HepG2 (cell line): ENCODE measurements around the gene TADA3. TPM values are rescaled to one million over a fixed set of nuclear protein-coding genes. Genes with fewer than 3 reads are reported as not detected.

Source experiments
- ATAC-seq: fragments of 200-7000 bp; cut with Tn5 transposase; 3 replicates; pipeline ENCODE4 v1.9.1; 2020; ENCODE audit warnings: mild to moderate bottlenecking, moderate library complexity
- BruUV-seq: library from RNA; stranded (reverse); fragments of 400-500 nt; replicated peaks from 2 replicates; lab custom pipeline; 2021; lab: Mats Ljungman, UMichigan
- CTCF ChIA-PET: fragments of 300-600 bp; formaldehyde crosslinking; extraction: SDS; loops from one replicate; lab custom pipeline; 2021; ENCODE audit warnings: low total read pairs, inconsistent platforms, low intra/inter-chr PET ratio; lab: Yijun Ruan, JAX
- POLR2A ChIA-PET: fragments of 350-600 bp; sonication (Branson Sonifier 250); formaldehyde crosslinking; loops from one replicate; lab custom pipeline; 2020; ENCODE audit warnings: antibody characterized with exemption, inconsistent platforms; lab: Yijun Ruan, JAX
- DNase-seq: peaks from one replicate; pipeline ENCODE4 v3.0.0-alpha.2; 2015; ENCODE audit warnings: low spot score
- FAIRE-seq: peaks from 3 replicates; lab custom pipeline; 2011; peaks lifted over from hg19 to GRCh38; lab: Jason Lieb, UNC
- H2AFZ ChIP-seq: one replicate; pipeline ENCODE4 v1.6.1; 2011; ENCODE audit warnings: low read length, inconsistent platforms
- H3K27ac ChIP-seq: fragments of 300-600 bp; 3 replicates; pipeline ENCODE4 v1.8.0; 2011; ENCODE audit warnings: mixed run types, mild to moderate bottlenecking, mixed read lengths, low read length, inconsistent platforms; ENCODE audit not compliant: insufficient read depth; ENCODE audit errors: extremely low read length
- H3K27me3 ChIP-seq, 2 experiments: fragments of 200-600 bp in 1 of 2; 2 replicates in 1 of 2; 3 replicates in 1 of 2; pipeline versions ENCODE4 v1.6.0 to v1.8.0; 2011; ENCODE audit warnings: low read length in 2 of 2, mild to moderate bottlenecking in 2 of 2, moderate library complexity in 2 of 2, inconsistent platforms in 1 of 2; ENCODE audit not compliant: insufficient read depth in 2 of 2, control insufficient read depth in 1 of 2
- H3K36me3 ChIP-seq, 2 experiments: fragments of 200-600 bp in 1 of 2; replicated peaks in 1 of 2; 2 replicates in 1 of 2; 3 replicates in 1 of 2; pipeline versions ENCODE4 v1.5.1 to v1.8.0; 2011; ENCODE audit warnings: low read length in 2 of 2, inconsistent platforms in 1 of 2; ENCODE audit not compliant: insufficient read depth in 2 of 2, control insufficient read depth in 1 of 2
- H3K4me1 ChIP-seq: 2 replicates; pipeline ENCODE4 v1.5.1; 2012; ENCODE audit warnings: low read length, inconsistent platforms; ENCODE audit not compliant: insufficient read depth
- H3K4me2 ChIP-seq: 2 replicates; pipeline ENCODE4 v1.6.0; 2011; ENCODE audit warnings: low read depth, low read length, inconsistent platforms
- H3K4me3 ChIP-seq, 3 experiments: fragments of 200-600 bp in 1 of 3; sonication (generic), shearing (Covaris generic) in 1 of 3; replicated peaks in 1 of 3; 2 replicates each; pipeline ENCODE4 v1.5.1; 2011 to 2016; ENCODE audit warnings: low read length in 3 of 3, inconsistent platforms in 2 of 3, low read depth in 2 of 3, mild to moderate bottlenecking in 2 of 3, control low read depth in 1 of 3, mixed read lengths in 1 of 3; ENCODE audit not compliant: insufficient read depth in 1 of 3
- H3K79me2 ChIP-seq: one replicate; pipeline ENCODE4 v1.6.1; 2011; ENCODE audit warnings: low read length, inconsistent platforms; ENCODE audit not compliant: insufficient read depth
- H3K9ac ChIP-seq: 2 replicates; pipeline ENCODE4 v1.6.0; 2011; ENCODE audit warnings: mild to moderate bottlenecking, low read depth, low read length, inconsistent platforms; ENCODE audit not compliant: insufficient read depth
- H3K9me3 ChIP-seq: 2 replicates; pipeline ENCODE4 v1.5.1; 2012; ENCODE audit warnings: mild to moderate bottlenecking, low read length
- H4K20me1 ChIP-seq: 2 replicates; pipeline ENCODE4 v1.6.0; 2011; ENCODE audit warnings: inconsistent platforms, mild to moderate bottlenecking, low read length, moderate library complexity; ENCODE audit not compliant: insufficient read depth
- CCDC6 ChIP-seq: sonication (generic); formaldehyde crosslinking; IDR thresholded peaks from 2 replicates; pipeline ENCODE4 v1.8.1; 2022; ENCODE audit warnings: mild to moderate bottlenecking, missing genetic modification reagents, moderate library complexity
- MEF2D ChIP-seq: sonication (generic); formaldehyde crosslinking; IDR thresholded peaks from 2 replicates; pipeline ENCODE4 v1.5.1; 2020; ENCODE audit warnings: mild to moderate bottlenecking, missing genetic modification reagents
- NKX3-1 ChIP-seq: sonication (generic); formaldehyde crosslinking; IDR thresholded peaks from 2 replicates; pipeline ENCODE4 v1.5.0; 2020; ENCODE audit warnings: missing genetic modification reagents
- REST ChIP-seq, 2 experiments: IDR thresholded peaks; 2 replicates each; pipeline ENCODE4 v1.6.1; 2011 to 2012; ENCODE audit warnings: low read length in 2 of 2, borderline replicate concordance in 1 of 2, low read depth in 1 of 2, mild to moderate bottlenecking in 1 of 2, moderate library complexity in 1 of 2
- SALL1 ChIP-seq: sonication (generic); formaldehyde crosslinking; IDR thresholded peaks from 2 replicates; pipeline ENCODE4 v1.8.0; 2022; ENCODE audit warnings: mild to moderate bottlenecking, missing genetic modification reagents
- SNAPC5 ChIP-seq: sonication (generic); formaldehyde crosslinking; IDR thresholded peaks from 2 replicates; pipeline ENCODE4 v1.8.1; 2023; ENCODE audit warnings: mild to moderate bottlenecking, missing genetic modification reagents, borderline replicate concordance
- SP5 ChIP-seq: IDR thresholded peaks from 2 replicates; pipeline ENCODE4 v1.6.1; 2016; ENCODE audit warnings: low read depth, borderline replicate concordance
- TAF1 ChIP-seq: sonication (generic); formaldehyde crosslinking; IDR thresholded peaks from 2 replicates; pipeline ENCODE4 v1.4.0; 2020; ENCODE audit warnings: missing genetic modification reagents
- ZBTB37 ChIP-seq: sonication (generic); formaldehyde crosslinking; IDR thresholded peaks from 2 replicates; pipeline ENCODE4 v1.4.0; 2020; ENCODE audit warnings: mild to moderate bottlenecking, missing genetic modification reagents
- ZBTB7A ChIP-seq: sonication (generic); formaldehyde crosslinking; IDR thresholded peaks from 2 replicates; pipeline ENCODE4 v1.8.0; 2022; ENCODE audit warnings: mild to moderate bottlenecking, missing genetic modification reagents
- ZNF160 ChIP-seq: sonication (generic); formaldehyde crosslinking; IDR thresholded peaks from 2 replicates; pipeline ENCODE4 v1.8.0; 2022; ENCODE audit warnings: mild to moderate bottlenecking, inconsistent platforms, missing genetic modification reagents
- ZNF383 ChIP-seq: sonication (generic); formaldehyde crosslinking; IDR thresholded peaks from 2 replicates; pipeline ENCODE4 v1.4.0; 2020; ENCODE audit warnings: missing genetic modification reagents, mild to moderate bottlenecking, borderline replicate concordance
- ZNF770 ChIP-seq: sonication (generic); formaldehyde crosslinking; IDR thresholded peaks from 2 replicates; pipeline ENCODE4 v1.5.0; 2020; ENCODE audit warnings: mild to moderate bottlenecking, missing genetic modification reagents
- ZZZ3 ChIP-seq: sonication (generic); formaldehyde crosslinking; IDR thresholded peaks from 2 replicates; pipeline ENCODE4 v1.4.0; 2020; ENCODE audit warnings: missing genetic modification reagents, mild to moderate bottlenecking, borderline replicate concordance
- WGBS: methylation state at CpG from one replicate; pipeline ENCODE4 v1.1.6; 2017; ENCODE audit warnings: low lambda C conversion rate; 5-methylcytosine and 5-hydroxymethylcytosine counted together
- in situ Hi-C: cut with HindIII; loops from 2 replicates; pipeline ENCODE4 v1.10.0; 2017; ENCODE audit warnings: low pct_unique_long_range_greater_than_20kb; ENCODE audit not compliant: extremely low pct_ligation_motif_present
- intact Hi-C: fragments of 100-400 bp; cut with micrococcal nuclease; formaldehyde crosslinking; loops from one replicate; pipeline ENCODE4 v1.10.0; 2022; ENCODE audit not compliant: unreplicated experiment
- polyA plus RNA-seq, 8 experiments: library from polyadenylated mRNA; depleted of rRNA in 3 of 8; stranded (reverse) in 7 of 8; unstranded in 1 of 8; fragments of >200 nt; fragmentation: Illumina TruSeq in 4 of 8; extraction: Trizol in 4 of 8; gene quantifications; 2 replicates each; pipeline versions ENCODE4 v1.2.1 to v1.2.3, GENCODE V29; 2011 to 2016; ENCODE audit warnings: low read depth in 4 of 8, missing spikeins in 1 of 8, mixed read lengths in 1 of 8; ENCODE audit not compliant: insufficient read depth in 1 of 8
- total RNA-seq, 5 experiments: library from RNA; depleted of rRNA; stranded (reverse); fragments of >200 nt; fragmentation: Illumina TruSeq; extraction: Trizol; gene quantifications; 2 replicates each; pipeline ENCODE4 v1.2.3, GENCODE V29; 2016; ENCODE audit warnings: low read depth in 1 of 5
- TF ChIP-seq, protein P1 (sequence below): IDR thresholded peaks from 2 replicates; pipeline ENCODE4 v1.6.1; 2016

TADA3 gene
- total and polyA plus RNA-seq, 2 of the 13 experiments (the other 11 are each of a cell fraction or from before 2014, with no cell fraction given), result 32.1 to 37.1 TPM

DNA sequence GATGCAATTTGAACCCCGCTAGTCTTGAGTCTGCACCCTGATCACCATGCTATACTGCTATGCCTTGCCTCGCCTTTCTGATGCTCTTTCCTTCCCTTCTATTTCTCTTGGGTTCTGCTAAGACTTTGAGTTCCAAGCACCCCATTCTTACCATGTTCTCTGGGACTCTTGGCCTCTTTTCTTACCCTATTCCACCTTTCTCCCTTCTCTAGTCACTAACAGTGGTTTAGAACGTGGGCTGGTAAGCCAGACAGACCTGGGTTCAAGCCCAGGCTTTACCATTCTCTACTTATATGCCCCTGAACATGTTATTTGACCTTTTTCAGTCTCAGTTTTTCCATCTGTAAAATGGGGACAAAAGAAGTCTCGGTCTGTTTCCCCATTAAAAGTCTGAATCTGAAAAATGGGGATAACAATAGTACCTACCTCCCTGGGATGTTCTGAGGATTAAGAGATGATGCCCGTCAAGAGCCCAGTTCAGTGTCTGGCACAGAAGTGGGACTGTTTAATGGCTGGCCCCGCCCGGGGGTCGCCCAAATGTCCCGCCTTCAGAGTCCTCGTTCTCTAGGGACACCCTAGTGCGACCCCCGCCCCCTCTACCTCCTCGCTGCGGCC is 376 bp downstream of the TADA3 start:
- peak overlapping the region; percentile 95 for H3K9ac ChIP-seq
- CTCF ChIA-PET, result no interaction called here
- FAIRE-seq, result no peak
- TF ChIP-seq ZNF770 (CRISPR knock-in tag) (no peak), ZBTB37 (0 out of 2 replicates have a peak, but pooled peaks have one; percentile 30), TAF1 (CRISPR knock-in tag) (0 out of 2 replicates have a peak, but pooled peaks have one; percentile 5), NKX3-1 (CRISPR knock-in tag) (0 out of 2 replicates have a peak, but pooled peaks have one; percentile 21), SP5 (CRISPR knock-in tag) (no peak), ZBTB7A (peak; percentile 66; the same call in 1 of the 2 replicates), CCDC6 (CRISPR knock-in tag) (no peak), ZNF383 (CRISPR knock-in tag) (no peak), ZZZ3 (CRISPR knock-in tag) (no peak), SNAPC5 (CRISPR knock-in tag) (no peak), MEF2D (CRISPR knock-in tag) (0 out of 2 replicates have a peak, but pooled peaks have one; percentile 15), SALL1 (0 out of 2 replicates have a peak, but pooled peaks have one; percentile 13), REST (IDR thresholded peaks at IDR 0.05; ENCODE audit: borderline replicate concordance in 1 of 2, low read depth in 1 of 2, low read length in 2 of 2) (no peak), ZNF160 (CRISPR knock-in tag) (peak; percentile 67; the same call in 1 of the 2 replicates)
- TF ChIP-seq, protein P1, sequence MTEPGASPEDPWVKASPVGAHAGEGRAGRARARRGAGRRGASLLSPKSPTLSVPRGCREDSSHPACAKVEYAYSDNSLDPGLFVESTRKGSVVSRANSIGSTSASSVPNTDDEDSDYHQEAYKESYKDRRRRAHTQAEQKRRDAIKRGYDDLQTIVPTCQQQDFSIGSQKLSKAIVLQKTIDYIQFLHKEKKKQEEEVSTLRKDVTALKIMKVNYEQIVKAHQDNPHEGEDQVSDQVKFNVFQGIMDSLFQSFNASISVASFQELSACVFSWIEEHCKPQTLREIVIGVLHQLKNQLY (CRISPR knock-in tag), result 0 out of 2 replicates have a peak, but pooled peaks have one; percentile 19

More for the DNA sequence above, 376 bp downstream of the TADA3 start:
- Histone ChIP-seq H3K27ac (peak overlapping the region; percentile 97), H3K27me3 (peaks cover 0 to 5% of the 10 kb centered on the region in 2 experiments; a peak in 1 of 5 replicates), H2AFZ (no peak overlapping the region), H4K20me1 (no peaks in the 10 kb centered on the region; the same call in 1 of the 2 replicates), H3K9me3 (no peaks in the 10 kb centered on the region), H3K4me1 (peaks cover 28% of the 10 kb centered on the region), H3K4me2 (peak overlapping the region; percentile 92), H3K79me2 (peaks cover 32% of the 10 kb centered on the region), H3K36me3 (peaks cover 6 to 34% of the 10 kb centered on the region in 2 experiments; a peak in 3 of 5 replicates), H3K4me3 (peak overlapping the region; percentile 72 to 93 (median 93))
- 17% methylated on average over 14 of the region's 14 CpGs for WGBS
- intact Hi-C loops (loop anchor here (2.0 kb wide), 1 partner anchor 61 kb away; the partner anchor contains the start of gene BRPF1), in situ Hi-C loops (no loop called here)
- DNase-seq, result no peak
- POLR2A ChIA-PET, result interaction anchor here (1.0 to 1.8 kb wide), 13 partner anchors 8 to 456 kb away, joined by 4 to 33 read pairs (median 8); partner anchors contain the start of genes BRPF1, CAMK1, IL17RC and OGG1
- BruUV-seq, result TSS peak; percentile 71
- no peak for ATAC-seq
